Activated CD8-positive, alpha-beta memory T cell treated with anti-CD3 and anti-CD28 coated beads, Interleukin-2, amount 50 U/mL, for 24 hours (primary cell): ENCODE data around the gene AKR1C4.
"Not testable (repeated sequence)": the region's sequence is repeated elsewhere in the genome, so short reads cannot be mapped to it uniquely, and the experiment has no call there.

Source experiments
- DNase-seq: peaks from one replicate; pipeline ENCODE4 v3.0.0-alpha.2; 2020; ENCODE audit errors: extremely low read depth

The AKR1C4 gene

GRCh38 chr10:5206799-5207198 lies 10.2 kb downstream of the AKR1C4 start:
- no peak for DNase-seq

GRCh38 chr10:5209776-5210175 lies 13.1 kb downstream of the AKR1C4 start:
- not testable (repeated sequence) for DNase-seq

DNA sequence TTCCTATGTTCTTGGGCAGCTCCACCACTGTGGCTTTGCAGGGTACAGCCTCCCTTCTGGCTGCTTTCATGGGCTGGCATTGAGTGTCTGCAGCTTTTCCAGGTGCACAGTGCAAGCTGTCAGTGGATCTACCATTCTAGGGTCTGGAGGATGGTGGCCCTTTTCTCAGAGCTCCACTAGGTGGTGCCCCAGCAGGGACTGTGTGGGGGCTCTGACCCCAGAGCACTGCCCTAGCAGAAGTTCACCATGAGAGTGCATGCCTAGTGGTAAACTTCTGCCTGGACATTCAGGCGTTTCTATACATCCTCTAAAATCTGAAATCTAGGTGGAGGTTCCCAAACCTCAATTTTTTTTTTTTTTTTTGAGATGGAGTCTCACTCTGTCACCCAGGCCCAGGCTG lies 13.6 kb downstream of the AKR1C4 start:
- not testable (repeated sequence) for DNase-seq

DNA sequence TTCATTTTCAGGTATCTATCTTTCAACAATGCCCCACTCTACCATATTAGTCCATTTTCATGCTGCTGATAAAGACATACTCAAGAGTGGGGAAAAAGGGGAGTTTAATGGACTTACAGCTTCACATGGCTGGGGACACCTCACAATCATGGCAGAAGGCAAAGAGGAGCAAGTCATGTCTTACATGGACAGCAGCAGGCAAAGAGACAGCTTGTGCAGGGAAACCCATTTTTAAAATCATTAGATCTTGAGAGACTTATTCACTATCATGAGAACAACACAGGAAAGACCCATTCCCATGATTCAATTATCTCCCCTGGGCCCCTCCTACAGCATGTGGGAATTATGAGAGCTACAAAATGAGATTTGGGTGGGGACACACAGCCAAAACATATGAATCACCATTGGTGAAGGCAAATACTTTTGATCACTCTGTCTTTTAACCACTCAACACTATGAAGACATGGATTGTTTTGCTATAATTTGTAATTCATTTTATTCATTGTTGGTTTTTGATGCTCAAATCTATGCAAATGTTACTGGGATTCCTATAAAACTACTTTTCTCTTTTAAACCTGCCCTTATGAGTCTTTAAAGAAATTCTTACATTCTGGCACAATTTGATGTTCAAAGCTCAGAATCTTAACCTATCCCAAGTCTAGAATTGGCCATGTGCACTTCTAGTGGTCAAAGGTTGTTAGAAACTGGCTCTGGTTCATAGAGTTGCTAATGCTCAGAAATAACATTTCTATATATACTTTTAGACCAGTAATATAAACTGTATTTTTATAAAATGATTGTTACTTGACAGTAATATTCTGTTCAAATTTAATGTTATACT lies 15.3 kb downstream of the AKR1C4 start:
- DNase-seq: no peak

DNA sequence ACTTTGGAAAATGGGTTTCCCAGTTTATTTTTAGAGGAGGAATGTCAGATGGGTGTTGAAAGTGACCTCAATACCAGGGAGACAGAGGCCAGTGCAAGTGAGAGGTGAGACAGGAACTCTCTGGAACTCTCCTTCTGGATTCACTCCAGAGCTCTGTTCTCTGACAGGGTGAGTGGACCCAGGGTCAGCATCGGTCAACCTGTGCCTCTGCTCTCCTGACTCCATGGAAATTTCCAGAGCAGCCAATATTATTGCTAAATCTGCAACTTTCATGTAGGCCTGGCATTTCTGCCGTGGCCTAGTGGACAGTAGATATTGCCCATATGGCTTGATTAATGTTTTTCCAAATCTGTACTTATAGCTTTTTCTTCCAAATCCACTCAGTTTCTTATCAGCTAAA lies 20.2 kb downstream of the AKR1C4 start:
- DNase-seq: no peak

- no peak for DNase-seq
Measured at GRCh38 chr10:5219262-5219661, 22.6 kb downstream of the AKR1C4 start.

DNA sequence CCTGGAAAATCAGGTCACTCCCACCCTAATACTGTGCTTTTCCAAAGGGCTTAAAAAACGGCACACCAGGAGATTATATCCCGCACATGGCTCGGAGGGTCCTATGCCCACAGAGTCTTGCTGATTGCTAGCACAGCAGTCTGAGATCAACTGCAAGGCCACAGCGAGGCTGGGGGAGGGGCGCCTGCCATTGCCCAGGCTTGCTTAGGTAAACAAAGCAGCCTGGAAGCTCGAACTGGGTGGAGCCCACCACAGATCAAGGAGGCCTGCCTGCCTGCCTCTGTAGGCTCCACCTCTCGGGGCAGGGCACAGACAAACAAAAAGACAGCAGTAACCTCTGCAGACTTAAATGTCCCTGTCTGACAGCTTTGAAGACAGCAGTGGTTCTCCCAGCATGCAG lies 26.3 kb downstream of the AKR1C4 start:
- DNase-seq: not testable (repeated sequence)

- no peak for DNase-seq
Measured at GRCh38 chr10:5229019-5229418, 32.4 kb downstream of the AKR1C4 start.

DNA sequence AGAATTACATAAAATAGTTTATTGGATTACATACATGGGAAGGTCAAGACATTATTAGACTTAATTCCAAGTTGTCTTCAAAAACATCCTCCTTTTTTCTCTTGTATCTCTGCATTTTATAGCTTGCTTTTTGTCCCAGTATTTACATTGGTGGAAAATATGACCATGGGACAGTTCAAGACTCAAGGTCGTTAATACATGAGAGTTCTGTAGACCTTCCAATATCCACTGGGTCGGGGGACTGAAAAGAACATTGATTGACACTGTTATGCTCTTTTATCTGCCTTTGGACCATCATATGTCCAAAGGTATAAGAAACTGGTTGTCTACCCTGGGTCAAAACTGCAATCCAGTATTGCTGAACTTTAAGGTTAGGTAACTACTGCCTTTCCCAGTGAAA lies 36.7 kb downstream of the AKR1C4 start:
- DNase-seq: no peak

- no peak for DNase-seq
Measured at GRCh38 chr10:5234106-5234860, 37.6 kb downstream of the AKR1C4 start.

GRCh38 chr10:5237541-5237940 lies 40.9 kb downstream of the AKR1C4 start:
- DNase-seq: not testable (repeated sequence)

- no peak for DNase-seq
Measured at GRCh38 chr10:5242585-5242984, 45.9 kb downstream of the AKR1C4 start.

DNA sequence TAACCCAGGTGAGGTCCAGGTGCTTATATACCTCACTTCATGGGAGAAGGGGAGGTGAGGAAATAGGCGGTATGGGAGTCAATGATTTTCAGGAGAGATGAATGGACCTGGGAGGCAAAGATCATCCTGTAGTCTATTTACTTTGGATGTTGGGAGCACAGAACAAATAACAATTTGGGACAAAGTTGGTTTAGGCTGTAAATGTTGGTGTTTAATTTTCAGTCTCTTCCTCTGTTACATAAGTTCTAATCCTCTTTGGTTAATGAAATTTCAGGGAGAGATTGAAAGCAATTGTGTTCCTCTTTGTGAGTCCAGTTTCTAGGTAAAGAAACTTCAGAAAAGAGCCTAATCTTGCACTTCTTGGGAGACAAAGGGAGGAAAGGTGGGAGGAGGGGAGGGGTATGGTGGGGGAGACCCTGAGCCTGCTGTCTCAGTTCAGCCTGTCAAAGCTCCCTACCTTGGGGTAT lies 46.9 kb downstream of the AKR1C4 start:
- no peak for DNase-seq

DNA sequence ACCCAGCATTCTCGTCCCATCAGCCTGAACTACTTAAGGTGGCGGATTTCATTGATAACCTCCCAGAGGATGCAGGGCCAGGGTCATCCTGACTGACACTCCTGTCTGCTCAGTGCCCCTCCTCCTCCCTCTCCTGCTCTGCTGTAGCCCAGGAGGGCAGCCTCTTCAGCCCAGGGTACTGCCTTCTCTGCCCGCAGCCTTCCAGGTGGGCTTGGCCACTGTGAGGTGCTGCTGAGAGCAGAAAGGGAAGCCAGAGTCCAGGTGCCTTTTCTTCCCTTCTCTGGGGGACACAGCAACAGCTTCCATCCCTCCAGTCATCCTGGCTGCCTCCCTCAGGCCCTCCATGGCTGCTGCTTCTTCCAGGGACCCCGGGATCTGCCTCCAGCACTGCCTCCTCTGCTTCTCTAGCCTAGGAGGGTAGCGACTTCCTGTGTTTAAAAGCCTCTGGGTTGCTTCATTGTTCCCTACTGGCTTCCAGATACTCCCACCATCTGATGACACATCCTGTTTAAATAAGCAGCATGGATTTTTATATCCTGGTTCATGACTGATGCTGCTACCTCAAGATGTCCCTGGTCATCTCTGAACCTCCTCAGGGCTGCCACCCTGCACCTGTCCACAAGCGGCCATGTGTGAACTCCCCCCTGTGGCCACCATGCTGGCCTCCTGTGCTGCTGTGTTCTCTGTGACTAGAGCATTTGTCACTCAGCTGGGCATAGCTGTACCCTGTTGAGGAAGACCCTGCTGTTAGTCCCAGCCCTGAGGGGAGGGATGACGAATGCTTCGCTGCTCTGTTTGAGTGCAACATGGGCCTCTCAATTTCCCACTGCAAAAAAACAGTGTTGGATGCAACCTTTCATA lies 55.8 kb downstream of the AKR1C4 start:
- no peak for DNase-seq

- DNase-seq: no peak
Measured at GRCh38 chr10:5254488-5254887, 57.9 kb downstream of the AKR1C4 start.

DNA sequence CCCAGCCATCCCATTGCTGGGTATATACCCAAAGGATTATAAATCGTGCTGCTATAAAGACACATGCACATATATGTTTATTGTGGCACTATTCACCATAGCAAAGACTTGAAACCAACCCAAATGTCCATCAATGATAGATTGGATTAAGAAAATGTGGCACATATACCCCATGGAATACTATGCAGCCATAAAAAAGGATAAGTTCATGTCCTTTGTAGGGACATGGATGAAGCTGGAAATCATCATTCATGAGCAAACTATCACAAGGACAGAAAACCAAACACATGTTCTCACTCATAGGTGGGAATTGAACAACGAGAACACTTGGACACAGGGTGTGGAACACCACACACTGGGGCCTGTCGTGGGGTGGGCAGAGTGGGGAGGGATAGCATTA lies 61.1 kb downstream of the AKR1C4 start:
- DNase-seq: not testable (repeated sequence)

GRCh38 chr10:5259132-5259951 lies 62.7 kb downstream of the AKR1C4 start:
- no peak for DNase-seq

DNA sequence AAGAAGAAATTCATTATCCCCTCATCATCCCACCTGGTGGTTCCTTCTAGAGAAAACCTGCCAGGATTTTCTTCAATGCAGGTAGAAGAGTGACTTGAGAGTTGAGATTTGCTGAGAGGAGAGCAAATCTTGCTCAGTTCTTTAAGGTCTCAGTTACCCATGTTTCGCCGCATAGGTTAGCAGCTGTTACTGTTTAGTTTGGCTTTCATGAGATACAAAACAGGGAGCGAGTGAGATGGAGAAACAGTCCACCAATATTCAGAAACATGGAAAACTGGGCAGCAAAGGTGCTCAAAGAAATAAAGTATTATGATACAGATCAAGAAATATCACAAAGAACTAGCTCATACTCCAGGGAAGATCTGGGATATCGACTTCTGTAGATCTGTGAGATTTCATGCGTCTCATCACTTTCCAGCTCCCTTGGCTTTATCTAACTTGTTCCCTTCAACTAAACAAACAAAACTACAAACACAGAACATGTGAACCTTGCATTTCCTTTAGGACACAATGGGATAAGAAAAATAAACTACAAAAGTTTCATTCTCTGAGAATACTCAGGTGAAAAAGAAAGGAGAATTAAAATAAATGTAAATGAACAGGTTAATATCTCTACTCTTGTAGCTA lies 63.4 kb downstream of the AKR1C4 start:
- no peak for DNase-seq

GRCh38 chr10:5260828-5261227 lies 64.2 kb downstream of the AKR1C4 start:
- no peak for DNase-seq

DNA sequence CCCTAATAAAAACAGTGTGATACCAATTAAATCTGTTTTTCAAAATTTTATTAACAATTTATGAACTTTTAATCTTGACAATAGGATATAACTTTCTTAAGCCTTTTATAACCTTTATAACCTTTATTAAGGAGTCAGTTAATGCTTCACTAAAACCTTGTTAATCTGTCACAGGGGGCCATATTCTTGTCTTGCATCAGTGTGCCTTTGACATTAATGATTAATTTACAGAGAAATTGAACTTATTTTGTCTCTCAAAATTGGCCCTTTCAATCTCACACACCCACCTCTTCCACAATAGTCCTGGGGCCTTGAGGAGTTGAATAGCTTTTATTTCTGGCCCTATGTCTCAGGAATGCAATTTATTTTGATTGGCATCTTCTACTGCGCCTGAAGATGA lies 68.5 kb downstream of the AKR1C4 start:
- no peak for DNase-seq

- DNase-seq: no peak
Measured at GRCh38 chr10:5266351-5266750, 69.7 kb downstream of the AKR1C4 start.
